Measurements from ENCODE around the gene CNGA4.

GRCh38 chr11:6217722-6218121 is 21.2 kb upstream of the CNGA4 start:
- TF ChIP-seq CTCF (IDR thresholded peaks at IDR 0.05) (no peak), POLR2A (IDR thresholded peaks at IDR 0.05) (no peak)
